ENCODE data around the gene NGFR.
"Not testable (repeated sequence)": the region's sequence is repeated elsewhere in the genome, so short reads cannot be mapped to it uniquely, and the experiment has no call there.

Gene NGFR

GRCh38 chr17:49496183-49496866 lies 1.2 kb downstream of the NGFR start:
- DNase-seq, result peak in 44 of 58 donors; percentile 1 to 77 (median 26)

GRCh38 chr17:49496867-49497147 lies 1.7 kb downstream of the NGFR start:
- no peak for DNase-seq

GRCh38 chr17:49497148-49498028 lies 2.3 kb downstream of the NGFR start:
- DNase-seq, result peak in 1 of 58 donors; percentile 14

- no peak for DNase-seq
Observed at GRCh38 chr17:49498029-49498615, 3.0 kb downstream of the NGFR start.

- no peak for DNase-seq
Observed at GRCh38 chr17:49501496-49501895, 6.4 kb downstream of the NGFR start.

GRCh38 chr17:49502254-49502653 lies 7.2 kb downstream of the NGFR start:
- DNase-seq, result no peak

- DNase-seq, result not testable (repeated sequence)
Observed at GRCh38 chr17:49502680-49503079, 7.6 kb downstream of the NGFR start.

- no peak for DNase-seq
Observed at GRCh38 chr17:49504369-49504768, 9.3 kb downstream of the NGFR start.

GRCh38 chr17:49505854-49506253 lies 10.8 kb downstream of the NGFR start:
- no peak for DNase-seq

GRCh38 chr17:49506282-49506681 lies 11.2 kb downstream of the NGFR start:
- DNase-seq, result no peak

- DNase-seq, result no peak
Observed at GRCh38 chr17:49508061-49508865, 13.2 kb downstream of the NGFR start.

GRCh38 chr17:49508866-49509587 lies 13.9 kb downstream of the NGFR start:
- no peak for DNase-seq

- no peak for DNase-seq
Observed at GRCh38 chr17:49509588-49509917, 14.5 kb downstream of the NGFR start.

- no peak for DNase-seq
Observed at GRCh38 chr17:49510059-49510719, 15.1 kb downstream of the NGFR start.

GRCh38 chr17:49510720-49511110 lies 15.6 kb downstream of the NGFR start:
- DNase-seq, result no peak

GRCh38 chr17:49511810-49512209 lies 16.7 kb downstream of the NGFR start:
- DNase-seq, result no peak

- no peak for DNase-seq
Observed at GRCh38 chr17:49512296-49513043, 17.4 kb downstream of the NGFR start.

GRCh38 chr17:49513044-49513395 lies 17.9 kb downstream of the NGFR start:
- no peak for DNase-seq

- DNase-seq, result no peak
Observed at GRCh38 chr17:49513641-49514040, 18.5 kb downstream of the NGFR start.

Measured in anterior cingulate cortex (tissue), 58 donors.